Left ventricle myocardium superior (tissue), 1 donor: ENCODE data around the gene SLC35F4. TPM values are rescaled to one million over a fixed set of nuclear protein-coding genes. Genes with fewer than 3 reads are reported as not detected.

Experiments used
- ATAC-seq: fragments of 200-7000 bp; cut with Tn5 transposase; one replicate; pipeline ENCODE4 v1.9.1; 2020; ENCODE audit warnings: mild to moderate bottlenecking, moderate library complexity
- DNase-seq: peaks from one replicate; pipeline ENCODE4 v3.0.0-alpha.2; 2020
- intact Hi-C: fragments of 100-400 bp; cut with micrococcal nuclease; formaldehyde crosslinking; loops from one replicate; pipeline ENCODE4 v1.11.0; 2022
- total RNA-seq: library from RNA; stranded (reverse); fragmentation: NEBNext Ultra II Directional; extraction: Animal tissue kit (Norgen Biotek cat#: 25700); gene quantifications from one replicate; pipeline ENCODE4 v1.2.1, GENCODE V29; 2021
- donor health status: DM: no; HTN: yes; CAD: no; lungs with severe emphysema.

The SLC35F4 gene
- total RNA-seq, 1 donor from 2014 or later = not detected

DNA sequence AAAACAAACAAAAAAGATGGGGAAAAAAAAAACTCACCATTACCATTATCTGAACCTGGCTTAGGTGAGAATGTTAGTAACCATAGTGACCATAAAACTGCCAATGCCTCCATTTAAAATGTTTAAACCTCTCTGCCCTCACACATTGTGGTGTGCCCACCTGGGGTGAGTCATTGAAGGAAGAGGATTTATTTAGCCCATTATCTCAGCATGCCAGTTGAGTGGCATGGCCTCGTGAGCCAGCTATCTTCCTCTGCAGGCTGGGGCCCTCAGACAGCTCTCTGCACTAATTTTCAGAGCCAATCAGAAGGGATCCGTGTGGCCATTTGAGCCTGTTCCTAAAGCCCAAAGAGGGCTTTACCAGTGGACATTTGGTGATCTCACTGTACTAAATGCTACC lies 290.4 kb downstream of the SLC35F4 start:
- intact Hi-C loops = no loop called here
- DNase-seq = no peak
- ATAC-seq = peak; percentile 60

DNA sequence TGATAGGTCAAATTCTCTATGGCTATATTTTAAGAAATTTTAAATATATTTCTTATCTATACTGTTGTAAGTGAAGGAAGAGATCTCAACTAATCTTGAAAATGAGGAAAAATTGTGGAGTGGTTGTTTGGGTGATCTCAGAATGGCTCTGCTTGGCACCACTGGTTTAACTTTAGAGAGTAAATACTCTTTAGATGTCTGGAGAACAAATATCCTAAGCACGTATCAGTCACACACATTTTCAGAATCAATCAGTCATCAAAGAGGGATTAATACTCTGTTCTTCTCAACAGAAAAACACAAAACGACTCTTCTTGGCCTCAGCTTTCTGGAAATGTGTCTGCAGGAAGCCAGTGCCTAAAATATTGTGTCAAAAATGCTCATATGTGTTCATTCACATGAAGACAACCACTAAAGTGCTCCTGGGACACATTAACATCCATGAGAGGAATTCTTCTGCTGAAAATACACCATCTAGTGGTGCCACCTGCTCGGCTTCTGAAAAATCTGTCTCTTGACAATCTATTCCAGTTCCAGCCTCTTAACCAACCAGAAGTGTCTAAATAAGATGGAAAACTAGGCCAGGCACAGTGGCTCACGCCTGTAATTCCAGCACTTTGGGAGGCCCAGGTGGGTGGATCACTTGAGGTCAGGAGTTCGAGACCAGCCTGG lies 291.1 kb downstream of the SLC35F4 start:
- DNase-seq (no peak), ATAC-seq (no peak)
- intact Hi-C loops = no loop called here

DNA sequence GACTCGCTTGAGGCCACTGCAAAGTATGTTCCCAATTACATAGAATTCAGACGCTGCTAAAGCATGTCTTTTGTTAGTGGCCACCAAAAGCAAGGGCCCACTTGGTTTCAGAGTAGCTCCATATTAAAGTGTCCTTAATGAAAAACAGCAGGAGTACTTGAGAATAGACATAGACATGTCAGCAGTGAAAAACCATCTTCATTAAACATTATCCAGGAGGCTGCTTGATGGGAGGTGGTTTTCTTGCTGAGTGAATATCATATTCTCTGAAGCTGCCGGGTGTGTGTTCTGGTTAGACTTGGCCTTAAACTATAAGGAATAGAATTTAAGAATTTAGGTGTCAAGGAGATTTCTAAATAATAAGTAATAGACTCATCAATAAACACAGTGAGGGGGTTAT lies 292.7 kb downstream of the SLC35F4 start:
- intact Hi-C loops = no loop called here
- DNase-seq (no peak), ATAC-seq (no peak)

DNA sequence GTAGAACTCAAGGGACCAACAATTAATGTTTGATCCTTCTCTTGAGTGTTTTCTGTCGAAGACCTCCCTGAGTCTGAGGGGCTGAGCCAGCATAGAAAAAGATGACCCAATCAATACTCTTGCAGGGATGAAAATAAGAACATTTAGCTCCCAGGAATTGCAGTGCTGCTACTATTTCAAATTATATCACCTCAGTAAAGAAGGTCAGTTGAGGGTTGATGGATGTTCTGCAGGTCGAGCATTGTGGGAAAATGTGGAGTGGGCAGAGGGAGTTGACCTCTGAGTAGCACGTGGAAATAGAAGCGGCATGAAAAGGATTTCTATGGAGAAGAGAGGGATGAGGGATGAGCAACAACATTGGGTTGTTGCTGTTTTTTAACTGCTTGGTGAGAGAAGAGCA lies 297.3 kb downstream of the SLC35F4 start:
- no peak for DNase-seq
- no peak for ATAC-seq
- intact Hi-C loops = no loop called here

DNA sequence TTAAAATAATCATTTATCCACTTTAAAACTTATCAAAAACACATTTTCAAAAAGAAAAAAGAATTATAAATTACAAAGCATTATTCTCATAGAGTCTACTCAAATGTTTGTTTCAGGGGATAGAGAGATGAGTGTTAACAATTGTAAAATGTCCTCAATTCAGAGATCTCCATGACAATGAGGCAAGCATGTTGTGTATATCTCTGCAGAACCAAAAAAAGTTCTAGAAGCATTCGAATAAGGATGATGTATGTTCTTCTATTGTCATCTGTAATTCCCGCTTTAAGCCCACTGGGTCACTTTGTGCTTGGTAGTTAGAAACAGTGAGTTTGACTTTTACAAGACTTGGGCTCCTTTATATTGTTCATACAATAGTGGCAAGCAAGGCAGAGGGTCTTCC lies 298.7 kb downstream of the SLC35F4 start:
- ATAC-seq (no peak), DNase-seq (no peak)
- intact Hi-C loops = no loop called here

DNA sequence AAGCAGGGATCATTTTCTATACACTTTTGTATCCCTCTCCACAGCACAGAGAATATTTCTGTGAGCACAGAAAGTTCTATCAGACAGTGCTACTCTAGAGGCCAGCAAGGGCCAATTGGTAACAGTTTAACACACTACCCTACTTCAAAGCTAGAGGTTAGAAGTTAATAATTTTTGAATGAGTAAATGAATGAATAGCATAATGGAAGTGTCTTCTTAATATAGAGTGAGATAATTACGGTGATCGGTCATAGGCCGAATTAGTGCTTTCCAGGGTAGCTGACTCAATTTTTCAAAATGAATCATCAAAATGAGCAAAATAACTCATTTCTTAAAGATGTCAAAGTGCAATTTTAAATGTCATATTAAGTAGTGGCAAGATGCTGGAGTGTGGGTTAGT lies 305.2 kb downstream of the SLC35F4 start:
- no peak for DNase-seq
- no peak for ATAC-seq
- intact Hi-C loops = no loop called here

DNA sequence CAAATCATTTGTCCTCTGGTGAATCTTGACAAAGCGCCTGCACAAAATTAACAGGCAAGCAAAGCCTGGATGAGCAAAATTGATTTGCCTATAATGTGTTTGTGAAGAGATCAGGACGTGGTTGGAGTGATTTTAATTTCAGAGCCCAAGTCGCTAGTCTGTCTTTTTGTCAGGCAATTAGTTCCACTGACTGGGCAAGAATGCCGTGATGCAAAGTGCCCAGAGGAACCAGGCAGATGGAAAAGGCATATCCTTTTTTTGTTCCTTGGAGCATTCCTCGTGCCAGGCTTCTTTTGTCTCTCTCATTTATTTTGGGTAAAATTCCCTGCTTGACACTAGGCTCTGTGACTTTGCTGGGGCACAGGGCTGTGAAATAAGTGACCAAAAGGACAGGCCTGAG lies 306.3 kb downstream of the SLC35F4 start:
- ATAC-seq = no peak
- no peak for DNase-seq
- intact Hi-C loops = no loop called here

DNA sequence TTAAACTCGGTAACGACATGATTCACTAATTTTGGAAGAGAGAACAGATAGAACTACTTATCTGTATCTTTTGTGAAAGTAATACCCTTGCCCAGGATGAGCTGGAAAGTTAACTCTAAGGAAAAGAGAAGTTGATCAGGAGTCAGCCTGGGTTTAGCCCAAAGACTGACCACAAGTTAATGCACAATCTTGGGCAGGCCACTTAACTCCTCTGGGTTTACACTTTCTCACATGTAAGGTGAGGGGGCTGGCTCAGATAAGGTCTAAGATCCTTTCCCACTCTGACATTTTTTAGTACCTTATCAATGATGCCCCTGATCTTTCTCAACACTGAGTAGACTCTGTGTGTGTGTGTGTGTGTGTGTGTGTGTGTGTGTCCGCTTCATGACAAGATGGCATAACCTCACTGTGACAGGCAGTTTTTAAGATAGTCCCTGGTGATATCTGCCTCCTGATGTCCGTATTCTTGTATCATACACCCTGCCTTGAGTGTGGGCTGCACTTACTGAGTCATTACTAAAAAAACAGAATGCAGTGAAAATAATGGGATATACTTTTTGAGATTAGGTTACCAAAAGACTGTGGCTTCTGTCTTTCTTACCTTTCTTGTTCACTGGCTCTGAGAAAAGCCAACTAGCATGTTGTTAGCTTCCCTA lies 316.0 kb downstream of the SLC35F4 start:
- intact Hi-C loops = no loop called here
- no peak for ATAC-seq
- no peak for DNase-seq

DNA sequence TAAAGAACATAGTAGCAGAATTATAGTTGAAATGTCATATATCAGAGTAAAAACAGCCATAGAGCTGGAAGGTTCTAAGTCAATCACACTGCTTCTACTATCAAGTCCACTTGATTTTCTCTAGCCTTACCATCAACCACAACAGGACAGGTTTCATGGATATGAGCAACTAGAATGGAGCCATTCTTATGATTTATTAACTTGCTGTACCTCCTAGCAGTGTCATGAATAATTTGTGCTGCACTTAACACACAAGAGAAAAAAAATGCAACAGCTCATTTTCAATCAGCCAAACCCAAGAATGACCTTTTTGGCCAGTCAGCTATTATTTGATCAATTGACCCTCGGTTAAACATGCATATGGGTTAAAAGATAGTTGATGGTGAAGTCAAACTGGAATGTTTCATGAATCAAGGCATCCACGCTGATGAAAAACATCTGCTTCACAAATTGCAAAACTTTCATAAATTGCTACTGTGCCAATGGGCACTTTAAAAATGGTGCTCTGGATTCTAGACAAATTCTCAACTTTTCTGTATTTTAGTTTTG lies 316.8 kb downstream of the SLC35F4 start:
- ATAC-seq = no peak
- intact Hi-C loops = no loop called here
- DNase-seq = no peak

DNA sequence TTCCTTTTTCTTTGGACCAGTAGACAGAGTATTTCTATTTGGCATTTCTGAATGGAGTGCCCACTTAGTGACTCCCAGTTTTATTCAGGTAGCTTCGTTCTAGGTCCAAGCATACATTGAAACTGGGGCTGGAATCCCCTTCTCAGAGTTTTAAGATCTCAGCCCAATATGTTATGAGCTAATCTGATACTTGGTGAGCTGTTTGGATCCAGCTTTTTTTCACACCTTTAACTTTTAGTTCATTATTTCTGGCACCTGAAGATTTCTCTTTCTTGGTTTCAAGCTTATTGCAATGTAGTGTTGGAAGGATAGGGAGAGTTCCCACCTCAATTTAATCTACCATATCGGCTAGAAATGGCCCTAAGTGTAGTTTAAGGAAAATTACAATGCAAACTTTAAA lies 318.8 kb downstream of the SLC35F4 start:
- intact Hi-C loops = no loop called here
- ATAC-seq = no peak
- no peak for DNase-seq

DNA sequence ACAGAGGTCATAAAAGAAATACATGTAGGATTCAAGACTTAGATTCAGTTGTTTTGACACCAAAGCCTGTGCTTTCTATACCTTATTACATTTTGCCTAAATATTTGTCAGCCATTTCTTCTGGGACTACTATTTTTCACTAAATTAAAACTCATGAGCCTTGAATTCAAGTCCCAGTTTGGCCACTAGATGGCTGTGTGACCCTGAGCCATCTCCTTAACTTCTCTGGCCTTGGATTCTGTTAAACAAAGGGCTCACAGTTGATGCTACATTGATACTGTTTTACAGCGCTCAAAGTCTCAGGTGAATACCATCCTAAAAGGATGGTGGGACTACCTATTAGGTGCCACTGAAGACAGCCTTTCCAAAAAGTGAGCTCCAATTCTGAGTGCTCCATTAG lies 332.7 kb downstream of the SLC35F4 start:
- DNase-seq (no peak), ATAC-seq (no peak)
- intact Hi-C loops = no loop called here

DNA sequence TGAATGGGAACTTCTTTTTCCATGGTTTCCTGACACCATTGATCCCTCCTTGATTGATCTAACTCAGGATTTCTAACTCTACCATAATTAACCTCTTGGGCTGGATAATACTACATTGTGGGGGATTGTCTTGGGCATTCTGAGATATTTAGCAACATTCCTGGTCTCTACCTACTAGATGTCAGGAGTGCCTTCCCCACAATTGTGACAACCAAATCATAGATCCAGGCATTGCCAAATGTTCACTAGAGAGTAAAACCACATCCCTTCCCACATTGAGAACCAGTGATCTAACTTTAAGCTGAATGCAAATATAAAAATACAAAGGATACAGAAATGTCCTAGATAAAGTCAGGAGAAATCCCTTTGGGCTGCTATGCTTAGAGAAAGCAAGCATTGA lies 335.3 kb downstream of the SLC35F4 start:
- ATAC-seq (no peak), DNase-seq (no peak)
- intact Hi-C loops = no loop called here

DNA sequence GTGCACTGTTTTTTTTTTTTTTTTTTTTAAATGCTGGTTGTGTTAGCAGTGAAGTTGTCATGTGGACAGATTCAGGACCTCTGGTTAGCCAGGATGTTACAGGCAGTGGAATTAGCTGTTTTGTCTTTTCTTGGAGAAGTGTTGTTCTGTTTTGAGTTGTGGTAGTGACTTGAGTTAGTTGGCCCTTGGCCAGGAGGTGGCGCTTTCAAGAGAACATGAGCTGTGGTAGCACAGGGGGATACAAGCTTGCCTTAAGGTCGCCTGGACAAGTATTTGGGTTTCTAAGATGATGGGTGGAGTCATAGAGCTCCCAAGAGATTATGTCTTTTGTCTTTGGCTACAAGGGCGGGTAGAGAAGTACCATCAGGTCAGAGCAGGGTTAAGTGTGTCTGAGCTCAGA lies 338.9 kb downstream of the SLC35F4 start:
- DNase-seq (no peak), ATAC-seq (no peak)
- intact Hi-C loops = no loop called here

DNA sequence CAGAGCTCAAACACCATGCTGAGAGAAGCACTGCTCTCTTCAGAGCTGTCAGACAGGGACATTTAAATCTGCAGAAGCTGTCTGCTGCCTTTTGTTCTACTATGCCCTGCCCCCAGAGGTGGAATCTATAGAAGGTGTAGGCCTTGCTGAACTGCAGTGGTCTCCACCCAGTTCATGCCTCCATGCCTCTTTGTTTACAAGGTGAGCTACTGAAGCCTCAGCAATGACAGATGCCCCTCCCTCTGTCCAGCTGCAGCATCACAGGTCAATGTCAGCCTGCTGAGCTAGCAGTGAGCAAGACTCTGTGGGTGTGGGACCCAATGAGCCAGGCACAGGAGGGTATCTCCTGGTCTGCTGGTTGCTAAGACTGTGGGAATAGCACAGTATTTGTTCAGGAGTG lies 346.8 kb downstream of the SLC35F4 start:
- ATAC-seq (no peak), DNase-seq (no peak)
- intact Hi-C loops = no loop called here
